K562 (cell line): ENCODE data around the gene KIF3A. TPM values are rescaled to one million over a fixed set of nuclear protein-coding genes. Genes with fewer than 3 reads are reported as not detected.

Experiments
- CREB1 ChIP-seq, 2 experiments: sonication (generic) in 1 of 2; formaldehyde crosslinking in 1 of 2; IDR thresholded peaks; 2 replicates each; pipeline versions ENCODE4 v1.6.1 to v1.8.0; 2012 to 2022; ENCODE audit warnings: inconsistent platforms in 1 of 2, mild to moderate bottlenecking in 1 of 2, missing genetic modification reagents in 1 of 2, moderate library complexity in 1 of 2
- CTBP1 ChIP-seq: fragments of 450-650 bp; IDR thresholded peaks from 2 replicates; pipeline ENCODE4 v1.6.1; 2016; ENCODE audit warnings: borderline replicate concordance
- CXXC5 ChIP-seq: fragments of 250-450 bp; sonication (Bioruptor Pico); IDR thresholded peaks from 2 replicates; pipeline ENCODE4 v1.8.0; 2022; ENCODE audit warnings: inconsistent platforms, mild to moderate bottlenecking, moderate library complexity
- E2F6 ChIP-seq, 2 experiments: IDR thresholded peaks; 2 replicates each; pipeline ENCODE4 v1.6.1; 2011; ENCODE audit warnings: borderline replicate concordance in 1 of 2, control low read depth in 1 of 2, low read depth in 1 of 2, low read length in 1 of 2, mild to moderate bottlenecking in 1 of 2, mixed read lengths in 1 of 2, moderate library complexity in 1 of 2; ENCODE audit not compliant: insufficient read depth in 1 of 2, insufficient read length in 1 of 2, poor library complexity in 1 of 2, severe bottlenecking in 1 of 2; ENCODE audit errors: extremely low read depth in 1 of 2
- ILF3 ChIP-seq: fragments of 450-650 bp; IDR thresholded peaks from 2 replicates; pipeline ENCODE4 v1.6.1; 2018; ENCODE audit warnings: antibody characterized with exemption, mild to moderate bottlenecking, moderate library complexity, borderline replicate concordance
- KDM2B ChIP-seq: fragments of 250-450 bp; sonication (Bioruptor Pico); IDR thresholded peaks from 2 replicates; pipeline ENCODE4 v1.8.0; 2021; ENCODE audit warnings: mild to moderate bottlenecking, moderate library complexity
- MTA1 ChIP-seq: fragments of 450-650 bp; IDR thresholded peaks from 2 replicates; pipeline ENCODE4 v1.6.1; 2017; ENCODE audit warnings: borderline replicate concordance
- POLR2G ChIP-seq: fragments of 200-400 bp; formaldehyde crosslinking; IDR thresholded peaks from 2 replicates; pipeline ENCODE4 v1.6.1; 2017; ENCODE audit warnings: low read depth, mild to moderate bottlenecking, antibody characterized with exemption, low read length, moderate library complexity
- RB1 ChIP-seq: fragments of 450-650 bp; IDR thresholded peaks from 2 replicates; pipeline ENCODE4 v1.6.1; 2017; ENCODE audit warnings: low read depth, mild to moderate bottlenecking
- SAP30 ChIP-seq: fragments of 200-600 bp; sonication (generic); IDR thresholded peaks from 2 replicates; pipeline ENCODE4 v1.6.1; 2012; ENCODE audit warnings: borderline replicate concordance, low read depth, mild to moderate bottlenecking, moderate library complexity, low read length, control low read depth, inconsistent platforms; ENCODE audit not compliant: insufficient read depth, poor library complexity, severe bottlenecking
- SMAD3 ChIP-seq: fragments of 450-650 bp; formaldehyde crosslinking; conservative IDR thresholded peaks from 2 replicates; pipeline ENCODE4 v1.4.0; 2020; ENCODE audit warnings: mild to moderate bottlenecking
- ZNF511 ChIP-seq: sonication (generic); formaldehyde crosslinking; IDR thresholded peaks from 2 replicates; pipeline ENCODE4 v1.8.0; 2022; ENCODE audit warnings: mild to moderate bottlenecking, missing genetic modification reagents
- polyA plus RNA-seq, 8 experiments: library from polyadenylated mRNA; depleted of rRNA in 4 of 8; stranded (reverse) in 5 of 8; unstranded in 3 of 8; fragments of >200 nt; fragmentation: Nextera tagmentation in 2 of 8; fragmentation: Illumina TruSeq in 1 of 8; extraction: Ambion mirVana in 2 of 8; extraction: Trizol in 1 of 8; gene quantifications; 2 replicates each; pipeline versions ENCODE4 v1.2.1 to v1.2.3, GENCODE V29; 2011 to 2014; ENCODE audit warnings: inconsistent platforms in 1 of 8, missing spikeins in 1 of 8
- total RNA-seq, 7 experiments: library from RNA; depleted of rRNA in 6 of 7; stranded (reverse); fragments of >200 nt in 6 of 7; fragmentation: Illumina TruSeq in 2 of 7; extraction: Trizol in 2 of 7; gene quantifications; 2 replicates each; pipeline versions ENCODE4 v1.2.1 to v1.2.3, GENCODE V29; 2011 to 2021; ENCODE audit warnings: low replicate concordance in 1 of 7
- TF ChIP-seq, protein P1 (sequence below): conservative IDR thresholded peaks from 2 replicates; pipeline ENCODE4 v1.6.1; 2011; ENCODE audit warnings: low read depth, mild to moderate bottlenecking, low read length; ENCODE audit not compliant: control insufficient read depth
- TF ChIP-seq, protein P2 (sequence below): sonication (generic); formaldehyde crosslinking; IDR thresholded peaks from 2 replicates; pipeline ENCODE4 v1.8.1; 2023; ENCODE audit warnings: mild to moderate bottlenecking, missing genetic modification reagents
- TF ChIP-seq, protein P3 (sequence below): IDR thresholded peaks from 2 replicates; pipeline ENCODE4 v1.6.1; 2016; ENCODE audit warnings: missing genetic modification characterization, missing compliant biosample characterization

The KIF3A gene
- total and polyA plus RNA-seq, 9 of the 15 experiments (the other 6 are each of a cell fraction or from before 2014, with no cell fraction given) = 1.5 to 7.8 (median 6.0) TPM

GRCh38 chr5:132736853-132737833 is at the start of gene KIF3A (continued):
- TF ChIP-seq, protein P1, sequence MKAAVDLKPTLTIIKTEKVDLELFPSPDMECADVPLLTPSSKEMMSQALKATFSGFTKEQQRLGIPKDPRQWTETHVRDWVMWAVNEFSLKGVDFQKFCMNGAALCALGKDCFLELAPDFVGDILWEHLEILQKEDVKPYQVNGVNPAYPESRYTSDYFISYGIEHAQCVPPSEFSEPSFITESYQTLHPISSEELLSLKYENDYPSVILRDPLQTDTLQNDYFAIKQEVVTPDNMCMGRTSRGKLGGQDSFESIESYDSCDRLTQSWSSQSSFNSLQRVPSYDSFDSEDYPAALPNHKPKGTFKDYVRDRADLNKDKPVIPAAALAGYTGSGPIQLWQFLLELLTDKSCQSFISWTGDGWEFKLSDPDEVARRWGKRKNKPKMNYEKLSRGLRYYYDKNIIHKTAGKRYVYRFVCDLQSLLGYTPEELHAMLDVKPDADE = 0 out of 2 replicates have a peak, but pooled peaks have one; percentile 43
- peak; percentile 74 for TF ChIP-seq SAP30
- TF ChIP-seq RB1 = peak; percentile 39; the same call in 1 of the 2 replicates
- TF ChIP-seq CXXC5 (CRISPR knock-in tag) = peak; percentile 77
- TF ChIP-seq ZNF511 (CRISPR knock-in tag) = peak; percentile 76
- TF ChIP-seq, protein P2, sequence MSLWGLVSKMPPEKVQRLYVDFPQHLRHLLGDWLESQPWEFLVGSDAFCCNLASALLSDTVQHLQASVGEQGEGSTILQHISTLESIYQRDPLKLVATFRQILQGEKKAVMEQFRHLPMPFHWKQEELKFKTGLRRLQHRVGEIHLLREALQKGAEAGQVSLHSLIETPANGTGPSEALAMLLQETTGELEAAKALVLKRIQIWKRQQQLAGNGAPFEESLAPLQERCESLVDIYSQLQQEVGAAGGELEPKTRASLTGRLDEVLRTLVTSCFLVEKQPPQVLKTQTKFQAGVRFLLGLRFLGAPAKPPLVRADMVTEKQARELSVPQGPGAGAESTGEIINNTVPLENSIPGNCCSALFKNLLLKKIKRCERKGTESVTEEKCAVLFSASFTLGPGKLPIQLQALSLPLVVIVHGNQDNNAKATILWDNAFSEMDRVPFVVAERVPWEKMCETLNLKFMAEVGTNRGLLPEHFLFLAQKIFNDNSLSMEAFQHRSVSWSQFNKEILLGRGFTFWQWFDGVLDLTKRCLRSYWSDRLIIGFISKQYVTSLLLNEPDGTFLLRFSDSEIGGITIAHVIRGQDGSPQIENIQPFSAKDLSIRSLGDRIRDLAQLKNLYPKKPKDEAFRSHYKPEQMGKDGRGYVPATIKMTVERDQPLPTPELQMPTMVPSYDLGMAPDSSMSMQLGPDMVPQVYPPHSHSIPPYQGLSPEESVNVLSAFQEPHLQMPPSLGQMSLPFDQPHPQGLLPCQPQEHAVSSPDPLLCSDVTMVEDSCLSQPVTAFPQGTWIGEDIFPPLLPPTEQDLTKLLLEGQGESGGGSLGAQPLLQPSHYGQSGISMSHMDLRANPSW = 0 out of 2 replicates have a peak, but pooled peaks have one; percentile 14
- TF ChIP-seq CREB1 (IDR thresholded peaks at IDR 0.05) = no peak
- peak; percentile 37; the same call in 1 of the 2 replicates for TF ChIP-seq CREB1 (CRISPR knock-in tag; IDR thresholded peaks at IDR 0.05)
- TF ChIP-seq MTA1 = no peak
- TF ChIP-seq POLR2G = peak; percentile 85
- TF ChIP-seq, protein P3, sequence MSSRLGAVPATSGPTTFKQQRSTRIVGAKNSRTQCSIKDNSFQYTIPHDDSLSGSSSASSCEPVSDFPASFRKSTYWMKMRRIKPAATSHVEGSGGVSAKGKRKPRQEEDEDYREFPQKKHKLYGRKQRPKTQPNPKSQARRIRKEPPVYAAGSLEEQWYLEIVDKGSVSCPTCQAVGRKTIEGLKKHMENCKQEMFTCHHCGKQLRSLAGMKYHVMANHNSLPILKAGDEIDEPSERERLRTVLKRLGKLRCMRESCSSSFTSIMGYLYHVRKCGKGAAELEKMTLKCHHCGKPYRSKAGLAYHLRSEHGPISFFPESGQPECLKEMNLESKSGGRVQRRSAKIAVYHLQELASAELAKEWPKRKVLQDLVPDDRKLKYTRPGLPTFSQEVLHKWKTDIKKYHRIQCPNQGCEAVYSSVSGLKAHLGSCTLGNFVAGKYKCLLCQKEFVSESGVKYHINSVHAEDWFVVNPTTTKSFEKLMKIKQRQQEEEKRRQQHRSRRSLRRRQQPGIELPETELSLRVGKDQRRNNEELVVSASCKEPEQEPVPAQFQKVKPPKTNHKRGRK (tag) = no peak
- TF ChIP-seq SMAD3 (CRISPR knock-in tag) = no peak
- 0 out of 2 replicates have a peak, but pooled peaks have one; percentile 60 for TF ChIP-seq KDM2B (CRISPR knock-in tag)
- TF ChIP-seq E2F6 (IDR thresholded peaks at IDR 0.05; ENCODE audit: borderline replicate concordance in 1 of 2, extremely low read depth in 1 of 2, insufficient read depth in 1 of 2, insufficient read length in 1 of 2, low read depth in 1 of 2, low read length in 1 of 2, poor library complexity in 1 of 2, severe bottlenecking in 1 of 2) = no peak
- TF ChIP-seq ILF3 = no peak
- peak; percentile 91 for TF ChIP-seq CTBP1
